HG02798 (cell line): ENCODE results near the gene ALDOC.

ENCODE experiments used
- ATAC-seq: cut with Tn5 transposase; IDR thresholded peaks from one replicate; pipeline ENCODE4 v1.9.1; 2021; ENCODE audit warnings: mild to moderate bottlenecking; ENCODE audit not compliant: unreplicated experiment, poor library complexity

ALDOC gene

DNA sequence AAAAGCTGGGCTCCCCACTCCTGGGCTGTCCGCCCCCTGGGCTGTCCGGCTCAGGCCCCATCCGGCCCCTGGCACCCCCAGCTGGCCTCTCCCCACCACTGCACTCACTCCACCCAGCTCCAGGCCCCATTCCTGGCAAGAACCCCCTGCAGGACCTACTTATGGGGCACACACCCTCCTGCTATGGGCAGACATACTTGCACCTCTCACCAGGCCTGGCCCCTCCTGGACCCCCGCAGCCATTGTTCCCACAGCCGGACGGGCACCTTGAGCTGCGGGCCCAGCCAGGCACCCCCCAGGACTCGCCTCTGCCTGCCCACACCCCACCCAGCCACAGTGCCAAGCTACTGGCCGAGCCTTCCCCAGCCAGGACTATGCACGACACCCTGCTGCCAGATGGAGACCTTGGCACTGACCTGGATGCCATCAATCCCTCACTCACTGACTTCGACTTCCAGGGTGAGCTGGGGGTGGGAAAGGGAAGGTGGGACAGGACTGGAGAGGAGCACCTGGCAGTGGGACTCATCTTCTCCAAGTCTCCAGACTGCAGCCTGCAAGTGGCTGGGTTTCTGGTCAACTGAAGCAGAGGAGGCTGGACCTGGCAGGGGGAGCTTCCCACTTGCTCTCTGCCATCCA, 41.8 kb downstream of the ALDOC start:
- no peak for ATAC-seq

- ATAC-seq: no peak
Measured at GRCh38 chr17:28533091-28533807, 43.4 kb downstream of the ALDOC start.

GRCh38 chr17:28532050-28532960, 44.4 kb downstream of the ALDOC start:
- no peak for ATAC-seq

- no peak for ATAC-seq
Measured at GRCh38 chr17:28530926-28531325, 45.8 kb downstream of the ALDOC start.

DNA sequence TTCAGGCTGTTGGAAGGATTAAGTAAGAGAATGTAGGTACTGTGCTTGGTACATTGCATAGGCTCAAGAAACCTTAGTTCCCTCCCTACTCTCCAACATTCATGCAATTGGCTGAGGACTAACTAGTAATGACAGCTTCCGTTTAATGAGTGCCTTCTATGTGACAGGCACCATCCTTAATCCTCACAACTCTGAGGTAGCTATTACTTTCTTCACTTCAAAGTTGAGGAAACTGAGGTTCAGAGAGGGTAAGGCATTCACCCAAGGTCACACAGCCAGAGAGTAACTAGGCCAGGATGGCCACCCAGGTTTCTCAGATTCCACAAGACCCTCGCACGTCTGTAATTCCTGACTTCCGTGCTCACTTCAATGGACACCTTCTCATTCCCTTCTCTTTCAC, 46.4 kb downstream of the ALDOC start:
- ATAC-seq: no peak

GRCh38 chr17:28529013-28529400, 47.7 kb downstream of the ALDOC start:
- ATAC-seq: no peak

DNA sequence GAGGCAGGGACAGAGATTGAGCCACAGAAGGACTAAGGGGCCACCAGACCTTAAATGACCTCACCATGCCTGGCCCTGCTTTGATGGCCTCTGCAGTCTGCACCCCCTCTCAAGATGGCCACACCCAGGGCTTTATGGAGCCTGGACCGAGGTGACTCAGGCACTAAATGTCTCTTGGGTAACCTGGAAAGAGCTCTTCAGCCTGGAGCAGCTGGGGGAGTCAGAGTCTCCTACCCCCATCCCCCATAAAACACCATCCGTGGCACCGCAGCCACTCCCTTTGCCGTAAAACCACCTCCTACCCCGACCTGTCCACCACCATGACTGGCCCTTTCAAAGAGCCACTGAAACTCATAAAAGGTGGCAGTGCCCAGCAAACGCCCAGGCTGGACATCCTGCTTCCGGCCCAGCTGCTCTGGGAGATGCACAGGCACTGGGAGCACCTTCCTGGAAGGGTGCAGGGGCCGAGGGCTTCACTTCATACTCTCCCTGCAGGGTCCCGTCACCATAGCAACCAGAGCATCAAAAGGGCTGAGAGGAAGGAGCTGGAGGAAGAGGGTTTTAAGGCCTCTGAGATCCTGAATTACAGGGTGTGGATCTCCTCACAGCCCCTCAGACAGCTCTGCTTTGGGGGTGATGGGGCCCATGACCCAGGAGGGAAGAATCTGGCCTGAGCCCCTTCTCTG, 48.2 kb downstream of the ALDOC start:
- ATAC-seq: no peak

DNA sequence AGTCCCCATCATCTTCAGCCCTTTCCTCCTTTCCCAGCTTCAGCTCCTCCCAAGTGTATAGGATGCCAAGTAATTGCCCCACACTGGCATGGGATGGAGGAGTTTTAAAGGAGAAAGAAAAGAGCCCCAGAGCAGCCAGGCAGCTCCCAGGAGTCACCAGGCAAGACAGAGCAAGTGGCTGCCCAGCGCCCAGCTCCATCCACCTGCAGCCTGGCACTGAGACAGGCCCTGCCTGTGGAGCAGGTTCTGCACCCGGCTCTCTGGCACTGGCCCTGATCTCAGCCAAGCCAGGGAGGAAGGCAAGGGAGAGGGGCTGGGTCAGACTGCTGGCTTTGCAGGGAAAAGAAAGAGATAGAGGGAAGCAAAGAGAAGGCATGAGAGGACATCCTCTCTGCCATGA, 48.8 kb downstream of the ALDOC start:
- no peak for ATAC-seq

DNA sequence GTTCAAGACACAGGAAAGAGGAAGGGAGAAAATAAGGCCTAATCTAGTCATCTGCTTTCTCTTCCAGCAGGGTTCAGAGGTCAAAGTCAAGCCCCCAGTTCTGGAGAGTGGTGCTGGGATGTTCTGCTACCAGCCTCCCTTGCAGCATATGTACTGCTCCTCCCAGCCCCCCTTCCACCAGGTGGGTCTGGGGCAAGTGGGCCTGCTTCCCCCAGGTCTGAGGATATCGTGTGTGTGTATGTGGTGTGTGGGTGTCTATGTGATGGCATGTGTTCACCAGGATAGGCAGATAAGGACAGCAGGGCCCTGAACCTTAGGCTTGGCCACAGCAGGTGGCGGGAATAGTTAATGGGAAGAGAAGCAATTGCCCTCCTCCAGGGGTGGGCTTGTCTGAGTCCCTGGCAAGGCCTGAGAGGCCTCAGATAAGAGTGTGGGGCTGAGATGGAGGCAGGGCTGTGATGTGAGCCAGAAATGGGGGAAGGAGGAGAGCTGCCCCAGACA, 49.5 kb downstream of the ALDOC start:
- ATAC-seq: no peak

DNA sequence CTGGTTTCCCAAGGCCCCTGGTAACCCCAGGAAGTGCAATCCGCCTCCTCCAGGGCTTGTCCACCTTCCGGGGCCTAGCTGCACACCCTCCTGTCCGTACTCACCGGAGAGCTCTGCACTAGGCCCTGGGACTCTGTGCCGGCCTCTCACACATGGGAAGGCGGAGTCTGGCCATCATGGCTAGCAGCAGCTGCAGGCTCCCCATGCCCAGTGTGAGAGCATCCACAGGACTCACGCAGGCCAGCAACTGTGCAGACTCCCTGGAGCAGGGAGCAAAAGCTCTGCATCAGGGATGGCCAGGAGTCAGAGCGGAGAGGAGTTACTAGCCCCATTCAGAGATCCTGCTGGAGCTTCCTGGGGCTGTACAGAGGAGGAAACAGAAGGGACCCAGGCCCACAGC, 50.3 kb downstream of the ALDOC start:
- no peak for ATAC-seq

GRCh38 chr17:28524476-28525424, 51.9 kb downstream of the ALDOC start:
- no peak for ATAC-seq

GRCh38 chr17:28523876-28524275, 52.8 kb downstream of the ALDOC start:
- no peak for ATAC-seq

GRCh38 chr17:28523186-28523585, 53.5 kb downstream of the ALDOC start:
- no peak for ATAC-seq
